Inflammatory macrophage treated with lipopolysaccharide for 1 hour (primary cell): ENCODE results near the gene STK11.
A peak's percentile ranks its signal among the peaks of the same experiment; 100 is the strongest.

Experiments
- DNase-seq, 2 donors: peaks; one replicate each; pipeline ENCODE4 v3.0.0-alpha.2; 2020 to 2022

STK11 gene

GRCh38 chr19:1205114-1206099 lies at the start of gene STK11:
Gene STK11 (plus strand): TSS chr19:1205778. CDS start chr19:1206914, 1,136 bp downstream.
- DNase-seq = peak; percentile 97 to 100

GRCh38 chr19:1156305-1156801 lies 49.2 kb upstream of the STK11 start:
- DNase-seq = no peak

GRCh38 chr19:1156830-1157615 lies 48.6 kb upstream of the STK11 start:
- no peak for DNase-seq

GRCh38 chr19:1157931-1158884 lies 47.4 kb upstream of the STK11 start:
- no peak for DNase-seq

- DNase-seq = no peak
Measured at GRCh38 chr19:1158885-1159448, 46.6 kb upstream of the STK11 start.

- DNase-seq = no peak
Measured at GRCh38 chr19:1159864-1160595, 45.5 kb upstream of the STK11 start.

- no peak for DNase-seq
Measured at GRCh38 chr19:1161716-1162115, 43.9 kb upstream of the STK11 start.

- DNase-seq = no peak
Measured at GRCh38 chr19:1162404-1163282, 42.9 kb upstream of the STK11 start.

GRCh38 chr19:1163283-1163933 lies 42.2 kb upstream of the STK11 start:
- peak; percentile 80 to 87 for DNase-seq

GRCh38 chr19:1163934-1164683 lies 41.5 kb upstream of the STK11 start:
- no peak for DNase-seq

- no peak for DNase-seq
Measured at GRCh38 chr19:1164684-1165531, 40.7 kb upstream of the STK11 start.

- no peak for DNase-seq
Measured at GRCh38 chr19:1166872-1167573, 38.6 kb upstream of the STK11 start.

- DNase-seq = no peak
Measured at GRCh38 chr19:1167687-1168571, 37.6 kb upstream of the STK11 start.

GRCh38 chr19:1168572-1169410 lies 36.8 kb upstream of the STK11 start:
- DNase-seq = peak in 1 of 2 donors; percentile 51

- no peak for DNase-seq
Measured at GRCh38 chr19:1169411-1169791, 36.2 kb upstream of the STK11 start.
